GM12878 (cell line): Measurements from ENCODE around the gene ZNF48. TPM values are rescaled to one million over a fixed set of nuclear protein-coding genes. Genes with fewer than 3 reads are reported as not detected.

Experiments used
- ATAC-seq: fragments of 200-7000 bp; cut with Tn5 transposase; 3 replicates; pipeline ENCODE4 v1.9.1; 2020; ENCODE audit warnings: mild to moderate bottlenecking, moderate library complexity
- BruUV-seq: library from RNA; stranded (reverse); fragments of 400-500 nt; replicated peaks from 2 replicates; lab custom pipeline; 2021; lab: Mats Ljungman, UMichigan
- CTCF ChIA-PET: fragments of 300-600 bp; sonication (Branson Sonifier 250); formaldehyde crosslinking; extraction: SDS; loops from one replicate; lab custom pipeline; 2021; ENCODE audit warnings: inconsistent platforms; lab: Yijun Ruan, JAX
- POLR2A ChIA-PET: fragments of 350-600 bp; formaldehyde crosslinking; extraction: SDS; loops from one replicate; lab custom pipeline; 2021; ENCODE audit warnings: inconsistent platforms; lab: Charles Lee
- RAD21 ChIA-PET: fragments of 300-600 bp; sonication (Branson Sonifier 250); formaldehyde crosslinking; loops from one replicate; lab custom pipeline; 2023; ENCODE audit warnings: antibody characterized with exemption; ENCODE audit not compliant: unreplicated experiment; lab: Charles Lee
- SMC1A ChIA-PET: fragments of 300-600 bp; sonication (Branson Sonifier 250); formaldehyde crosslinking; loops from one replicate; lab custom pipeline; 2023; ENCODE audit not compliant: unreplicated experiment, uncharacterized antibody; lab: Charles Lee
- DNase-seq: peaks from one replicate; pipeline ENCODE4 v3.0.0-alpha.2; 2011; ENCODE audit warnings: low read depth, low spot score
- FAIRE-seq: peaks from 3 replicates; lab custom pipeline; 2011; peaks lifted over from hg19 to GRCh38; lab: Jason Lieb, UNC
- H2AFZ ChIP-seq: 2 replicates; pipeline ENCODE4 v1.6.0; 2011; ENCODE audit warnings: low read depth, low read length, control low read depth; ENCODE audit not compliant: control insufficient read depth
- H3K27ac ChIP-seq: 2 replicates; pipeline ENCODE4 v1.5.1; 2011; ENCODE audit warnings: control low read depth; ENCODE audit not compliant: control insufficient read depth, insufficient read depth
- H3K27me3 ChIP-seq, 2 experiments: replicated peaks in 1 of 2; 2 replicates each; pipeline versions ENCODE4 v1.6.0 to v1.6.1; 2011; ENCODE audit warnings: low read length in 1 of 2; ENCODE audit not compliant: control insufficient read depth in 2 of 2, insufficient read depth in 2 of 2
- H3K36me3 ChIP-seq, 2 experiments: 2 replicates each; pipeline ENCODE4 v1.5.1; 2011; ENCODE audit warnings: low read length in 1 of 2; ENCODE audit not compliant: control insufficient read depth in 2 of 2, insufficient read depth in 2 of 2
- H3K4me1 ChIP-seq: 2 replicates; pipeline ENCODE4 v1.6.1; 2011; ENCODE audit warnings: mild to moderate bottlenecking, low read length, moderate library complexity, mixed read lengths; ENCODE audit not compliant: control insufficient read depth, insufficient read depth
- H3K4me2 ChIP-seq: 2 replicates; pipeline ENCODE4 v1.6.0; 2011; ENCODE audit warnings: control low read depth; ENCODE audit not compliant: control insufficient read depth, insufficient read depth
- H3K4me3 ChIP-seq: fragments of 200-600 bp; sonication (generic); 2 replicates; pipeline ENCODE4 v1.5.1; 2016
- H3K79me2 ChIP-seq: 2 replicates; pipeline ENCODE4 v1.6.0; 2011; ENCODE audit warnings: low read length; ENCODE audit not compliant: control insufficient read depth, insufficient read depth
- H3K9ac ChIP-seq: 2 replicates; pipeline ENCODE4 v1.8.0; 2011; ENCODE audit warnings: low read length, control low read depth, mixed read lengths; ENCODE audit not compliant: control insufficient read depth, insufficient read depth
- H3K9me3 ChIP-seq: replicated peaks from 3 replicates; pipeline ENCODE4 v1.5.1; 2011; ENCODE audit warnings: mild to moderate bottlenecking, low read length; ENCODE audit not compliant: control insufficient read depth, insufficient read depth
- H4K20me1 ChIP-seq: 2 replicates; pipeline ENCODE4 v1.6.0; 2011; ENCODE audit not compliant: control insufficient read depth, insufficient read depth
- BRCA1 ChIP-seq: IDR thresholded peaks from 2 replicates; pipeline ENCODE4 v1.6.1; 2011; ENCODE audit warnings: low read depth, low read length, improper control_type of control experiment
- CEBPB ChIP-seq, 2 experiments: fragments of 150-350 bp in 1 of 2; IDR thresholded peaks; 2 replicates each; pipeline ENCODE4 v1.6.1; 2012 to 2014; ENCODE audit warnings: low read depth in 2 of 2, low read length in 2 of 2, borderline replicate concordance in 1 of 2, inconsistent platforms in 1 of 2
- CHD1 ChIP-seq: IDR thresholded peaks from 2 replicates; pipeline ENCODE4 v1.6.1; 2012; ENCODE audit warnings: low read depth, low read length, improper control_type of control experiment
- CTCF ChIP-seq, 3 experiments: IDR thresholded peaks in 2 of 3; conservative IDR thresholded peaks in 1 of 3; 2 replicates each; pipeline ENCODE4 v1.5.1; 2011; ENCODE audit warnings: low read depth in 3 of 3, low read length in 3 of 3, mild to moderate bottlenecking in 3 of 3, control low read depth in 2 of 3, moderate library complexity in 2 of 3, inconsistent platforms in 1 of 3, mixed read lengths in 1 of 3; ENCODE audit not compliant: control insufficient read depth in 2 of 3, insufficient read depth in 1 of 3; ENCODE audit errors: extremely low read depth in 1 of 3
- ELK1 ChIP-seq: IDR thresholded peaks from 2 replicates; pipeline ENCODE4 v1.6.1; 2012; ENCODE audit warnings: low read depth, low read length, improper control_type of control experiment
- FOXK2 ChIP-seq: fragments of 450-650 bp; IDR thresholded peaks from 2 replicates; pipeline ENCODE4 v1.6.1; 2017; ENCODE audit warnings: mild to moderate bottlenecking, moderate library complexity
- GABPA ChIP-seq: IDR thresholded peaks from 2 replicates; pipeline ENCODE4 v1.6.1; 2014; ENCODE audit warnings: antibody characterized with exemption, low read depth, mild to moderate bottlenecking, inconsistent platforms
- HDGF ChIP-seq: fragments of 450-650 bp; IDR thresholded peaks from 2 replicates; pipeline ENCODE4 v1.6.1; 2016; ENCODE audit warnings: antibody characterized with exemption
- IRF4 ChIP-seq: IDR thresholded peaks from 2 replicates; pipeline ENCODE4 v1.6.1; 2011; ENCODE audit warnings: low read depth, low read length
- MTA3 ChIP-seq: IDR thresholded peaks from 2 replicates; pipeline ENCODE4 v1.6.1; 2012; ENCODE audit warnings: low read length, inconsistent platforms, borderline replicate concordance
- MXI1 ChIP-seq: fragments of 150-350 bp; IDR thresholded peaks from 2 replicates; pipeline ENCODE4 v1.6.1; 2011; ENCODE audit warnings: low read depth, mild to moderate bottlenecking, inconsistent platforms, low read length, improper control_type of control experiment
- NBN ChIP-seq: fragments of 450-650 bp; IDR thresholded peaks from 2 replicates; pipeline ENCODE4 v1.6.1; 2016
- POLR2A ChIP-seq: IDR thresholded peaks from 2 replicates; pipeline ENCODE4 v1.6.1; 2011; ENCODE audit warnings: low read depth, mild to moderate bottlenecking, low read length
- POU2F2 ChIP-seq: IDR thresholded peaks from 3 replicates; pipeline ENCODE4 v1.6.1; 2011; ENCODE audit warnings: low read depth, mild to moderate bottlenecking, low read length, borderline replicate concordance
- RUNX3 ChIP-seq: IDR thresholded peaks from 2 replicates; pipeline ENCODE4 v1.6.1; 2012; ENCODE audit warnings: low read length, inconsistent platforms
- STAT1 ChIP-seq: fragments of 450-650 bp; conservative IDR thresholded peaks from 2 replicates; pipeline ENCODE4 v1.6.1; 2014; ENCODE audit warnings: antibody characterized with exemption, mild to moderate bottlenecking
- STAT3 ChIP-seq: IDR thresholded peaks from 2 replicates; pipeline ENCODE4 v1.6.1; 2011; ENCODE audit warnings: low read depth, low read length, improper control_type of control experiment
- SUZ12 ChIP-seq: fragments of 200-600 bp; sonication (generic); IDR thresholded peaks from one replicate; pipeline ENCODE4 v1.6.1; 2018; ENCODE audit warnings: antibody characterized with exemption, mild to moderate bottlenecking; ENCODE audit not compliant: unreplicated experiment
- TBL1XR1 ChIP-seq: IDR thresholded peaks from 2 replicates; pipeline ENCODE4 v1.6.1; 2012; ENCODE audit warnings: low read depth, low read length, improper control_type of control experiment
- TCF12 ChIP-seq: IDR thresholded peaks from 2 replicates; pipeline ENCODE4 v1.6.1; 2011; ENCODE audit warnings: low read depth, mild to moderate bottlenecking, low read length
- ZNF24 ChIP-seq: fragments of 450-650 bp; IDR thresholded peaks from 2 replicates; pipeline ENCODE4 v1.6.1; 2017; ENCODE audit warnings: antibody characterized with exemption, mild to moderate bottlenecking
- WGBS: methylation state at CpG from one replicate; pipeline ENCODE4 v1.1.6; 2016; ENCODE audit warnings: low lambda C conversion rate; ENCODE audit not compliant: insufficient replicate concordance, insufficient coverage; ENCODE audit errors: missing lambda C conversion rate; 5-methylcytosine and 5-hydroxymethylcytosine counted together
- in situ Hi-C: fragments of 300-500 bp; cut with MboI; formaldehyde crosslinking; loops from 9 replicates; pipeline ENCODE4 v1.14.3; 2018; ENCODE audit warnings: mixed read lengths
- intact Hi-C: fragments of 100-400 bp; cut with micrococcal nuclease; formaldehyde crosslinking; loops from one replicate; pipeline ENCODE4 v1.14.2; 2022; ENCODE audit not compliant: unreplicated experiment
- polyA plus RNA-seq, 11 experiments: library from polyadenylated mRNA; depleted of rRNA in 4 of 11; unstranded in 6 of 11; stranded (reverse) in 5 of 11; fragments of >200 nt; fragmentation: Nextera tagmentation in 4 of 11; fragmentation: Illumina TruSeq in 1 of 11; extraction: Ambion mirVana in 4 of 11; extraction: Trizol in 1 of 11; gene quantifications; 1 replicate in 1 of 11; 2 replicates in 10 of 11; pipeline versions ENCODE4 v1.2.1 to v1.2.3, GENCODE V29; 2011 to 2016; ENCODE audit warnings: inconsistent platforms in 2 of 11, missing spikeins in 2 of 11, low read depth in 1 of 11
- total RNA-seq, 4 experiments: library from RNA; depleted of rRNA in 3 of 4; stranded (reverse); fragments of >200 nt in 3 of 4; fragmentation: Illumina TruSeq in 1 of 4; extraction: Trizol in 1 of 4; gene quantifications; 2 replicates each; pipeline versions ENCODE4 v1.2.1 to v1.2.3, GENCODE V29; 2013 to 2021

Gene ZNF48
- total and polyA plus RNA-seq, 10 of the 15 experiments (the other 5 are each of a cell fraction or from before 2014, with no cell fraction given) = 0.14 to 12.0 (median 4.2) TPM

- SMC1A ChIA-PET = interaction anchor here (0.6 to 1.3 kb wide), 2 partner anchors 23 to 51 kb away, joined by 3 read pairs; partner anchors contain the start of gene DCTPP1
- ATAC-seq = peak; percentile 93
- FAIRE-seq = peak; percentile 65
- peak; percentile 95 for TF ChIP-seq HDGF
- TF ChIP-seq ZNF24 = no peak
- peak; percentile 49; the same call in 1 of the 2 replicates for TF ChIP-seq NBN
- TF ChIP-seq ELK1 = no peak
- TF ChIP-seq CTCF (IDR thresholded peaks at IDR 0.05 in 2 of 3, conservative IDR thresholded peaks at IDR 0.05 in 1 of 3; ENCODE audit: control insufficient read depth in 2 of 3, extremely low read depth in 1 of 3, insufficient read depth in 1 of 3, low read depth in 3 of 3, low read length in 3 of 3) = peak in 1 of 3 experiments; percentile 19; a peak in 1 of 6 replicates
- TF ChIP-seq IRF4 = no peak
- no peak for TF ChIP-seq BRCA1
- no peak for TF ChIP-seq TBL1XR1
- no peak for TF ChIP-seq FOXK2
- TF ChIP-seq MTA3 = no peak
- no peak for TF ChIP-seq STAT1
- TF ChIP-seq GABPA = no peak
- TF ChIP-seq POU2F2 = 0 out of 3 replicates have a peak, but pooled peaks have one; percentile 29
- peak; percentile 79 for TF ChIP-seq MXI1
- TF ChIP-seq POLR2A = peak; percentile 84
- 0 out of 2 replicates have a peak, but pooled peaks have one; percentile 49 for TF ChIP-seq TCF12
- TF ChIP-seq SUZ12 = no peak
- TF ChIP-seq STAT3 = no peak
- peak; percentile 21; the same call in 1 of the 2 replicates for TF ChIP-seq RUNX3
- no peak for TF ChIP-seq CEBPB (IDR thresholded peaks at IDR 0.05; ENCODE audit: borderline replicate concordance in 1 of 2, low read depth in 2 of 2, low read length in 2 of 2)
- 0 out of 2 replicates have a peak, but pooled peaks have one; percentile 35 for TF ChIP-seq CHD1
Observed at GRCh38 chr16:30378236-30379157, 16.7 kb upstream of the ZNF48 start.

More at GRCh38 chr16:30378236-30379157, 16.7 kb upstream of the ZNF48 start:
- Histone ChIP-seq H3K27ac (peak overlapping the region; percentile 97), H3K4me2 (peak overlapping the region; percentile 92), H3K9ac (peak overlapping the region; percentile 85), H3K36me3 (peaks cover 0 to 4% of the 10 kb centered on the region in 2 experiments; a peak in 2 of 4 replicates), H3K9me3 (no peaks in the 10 kb centered on the region), H4K20me1 (no peaks in the 10 kb centered on the region), H3K4me1 (peaks cover 28% of the 10 kb centered on the region), H3K4me3 (peak overlapping the region; percentile 92), H3K79me2 (peaks cover 27% of the 10 kb centered on the region), H2AFZ (peak overlapping the region; percentile 79), H3K27me3 (no peaks in the 10 kb centered on the region)
- BruUV-seq = no TSS peak
- DNase-seq = peak; percentile 81
- intact Hi-C loops = no loop called here
- in situ Hi-C loops = no loop called here
- ChIA-PET POLR2A (interaction anchor here (0.5 to 1.5 kb wide), 6 partner anchors 10 to 381 kb away, joined by 3 to 4 read pairs (median 3); partner anchors contain the start of genes PRR14 and TBX6), RAD21 (interaction anchor here (1.1 to 1.6 kb wide), 3 partner anchors 31 to 51 kb away, joined by 3 read pairs; partner anchors contain the start of gene DCTPP1), CTCF (interaction anchor here (0.6 to 1.6 kb wide), 4 partner anchors 18 to 220 kb away, joined by 3 read pairs; no protein-coding TSS in a partner anchor)
- WGBS = 2% methylated on average over 59 of the region's 67 CpGs
